ENCODE results near the gene OMP. TPM values are rescaled to one million over a fixed set of nuclear protein-coding genes. Genes with fewer than 3 reads are reported as not detected.

The OMP gene
- total RNA-seq, 1 donor from 2014 or later = 1.3 TPM

DNA sequence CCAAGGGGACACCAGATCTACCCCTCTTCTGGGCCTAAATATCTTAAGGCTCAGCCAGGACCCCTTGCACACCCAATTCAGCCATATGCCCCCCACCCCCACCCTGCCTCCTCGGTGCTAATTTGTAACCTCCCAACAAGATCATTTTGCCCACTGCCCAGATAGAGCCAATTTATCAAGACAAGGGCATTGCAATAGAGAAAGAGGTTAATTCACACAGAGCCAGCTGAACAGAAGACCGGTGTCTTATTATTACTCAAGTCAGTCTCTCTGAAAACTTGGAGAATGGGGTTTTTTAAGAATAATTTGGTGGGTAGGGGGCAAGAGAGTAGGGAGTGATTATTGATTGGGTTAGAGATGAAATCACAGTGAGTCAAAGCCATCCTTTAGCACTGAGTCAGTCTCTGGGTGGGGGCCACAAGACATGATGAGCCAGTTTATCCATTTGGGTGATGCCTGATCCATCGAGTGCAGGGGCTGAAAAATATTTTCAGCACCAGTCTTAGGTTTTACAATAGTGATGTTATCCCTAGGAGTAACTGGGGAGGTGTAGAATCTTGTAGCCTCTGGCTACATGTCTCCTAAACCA lies 45.7 kb upstream of the OMP start:
- H3K36me3 Mint-ChIP-seq (ENCODE audit: low read depth, unreplicated experiment) = no peaks in the 10 kb centered on the region
- Histone ChIP-seq H3K4me3 (ENCODE audit: insufficient read depth, low read depth, low read length) (no peak overlapping the region), H3K4me2 (ENCODE audit: low read length) (no peak overlapping the region), H2AFZ (ENCODE audit: low read depth, low read length) (no peak overlapping the region), H3K36me3 (ENCODE audit: insufficient read depth, low read length) (no peaks in the 10 kb centered on the region), H3K9ac (ENCODE audit: low read length) (no peak overlapping the region), H3K4me1 (ENCODE audit: insufficient read depth, low read length) (no peaks in the 10 kb centered on the region), H3K79me2 (ENCODE audit: insufficient read depth, low read length) (no peaks in the 10 kb centered on the region), H3K27me3 (ENCODE audit: insufficient read depth, low read length) (peaks cover 6% of the 10 kb centered on the region), H3K27ac (ENCODE audit: low read depth, low read length) (no peak overlapping the region), H4K20me1 (ENCODE audit: insufficient read depth, low read length) (no peaks in the 10 kb centered on the region), H3K9me3 (ENCODE audit: insufficient read depth, low read depth, low read length) (peaks cover 4% of the 10 kb centered on the region)
- no peak for DNase-seq (ENCODE audit: low read depth)
- H3K27me3 Mint-ChIP-seq (ENCODE audit: low read depth, unreplicated experiment) = peaks cover 4% of the 10 kb centered on the region
- no peak overlapping the region for H3K27ac Mint-ChIP-seq (ENCODE audit: unreplicated experiment)
- TF ChIP-seq EZH2 (IDR thresholded peaks at IDR 0.05; ENCODE audit: insufficient read depth, low read length) = no peak
- TF ChIP-seq, protein P1, sequence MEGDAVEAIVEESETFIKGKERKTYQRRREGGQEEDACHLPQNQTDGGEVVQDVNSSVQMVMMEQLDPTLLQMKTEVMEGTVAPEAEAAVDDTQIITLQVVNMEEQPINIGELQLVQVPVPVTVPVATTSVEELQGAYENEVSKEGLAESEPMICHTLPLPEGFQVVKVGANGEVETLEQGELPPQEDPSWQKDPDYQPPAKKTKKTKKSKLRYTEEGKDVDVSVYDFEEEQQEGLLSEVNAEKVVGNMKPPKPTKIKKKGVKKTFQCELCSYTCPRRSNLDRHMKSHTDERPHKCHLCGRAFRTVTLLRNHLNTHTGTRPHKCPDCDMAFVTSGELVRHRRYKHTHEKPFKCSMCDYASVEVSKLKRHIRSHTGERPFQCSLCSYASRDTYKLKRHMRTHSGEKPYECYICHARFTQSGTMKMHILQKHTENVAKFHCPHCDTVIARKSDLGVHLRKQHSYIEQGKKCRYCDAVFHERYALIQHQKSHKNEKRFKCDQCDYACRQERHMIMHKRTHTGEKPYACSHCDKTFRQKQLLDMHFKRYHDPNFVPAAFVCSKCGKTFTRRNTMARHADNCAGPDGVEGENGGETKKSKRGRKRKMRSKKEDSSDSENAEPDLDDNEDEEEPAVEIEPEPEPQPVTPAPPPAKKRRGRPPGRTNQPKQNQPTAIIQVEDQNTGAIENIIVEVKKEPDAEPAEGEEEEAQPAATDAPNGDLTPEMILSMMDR (IDR thresholded peaks at IDR 0.05; ENCODE audit: insufficient read depth, low read depth, low read length) = no peak
- no peaks in the 10 kb centered on the region for H3K9me3 Mint-ChIP-seq (ENCODE audit: unreplicated experiment)
- no peaks in the 10 kb centered on the region for H3K4me1 Mint-ChIP-seq (ENCODE audit: low read depth, unreplicated experiment)
- H3K4me3 Mint-ChIP-seq (ENCODE audit: unreplicated experiment) = no peak overlapping the region
- FAIRE-seq = no peak

- no peak for FAIRE-seq
- H3K27me3 ChIP-seq (ENCODE audit: insufficient read depth, low read length) = peaks cover 6% of the 10 kb centered on the region
- H3K9me3 Mint-ChIP-seq (ENCODE audit: unreplicated experiment) = no peaks in the 10 kb centered on the region
These were observed 44.6 kb upstream of the OMP start for GRCh38 chr11:77057938-77058474.

More at GRCh38 chr11:77057938-77058474, 44.6 kb upstream of the OMP start:
- Histone ChIP-seq H4K20me1 (ENCODE audit: insufficient read depth, low read length) (no peaks in the 10 kb centered on the region), H3K4me3 (ENCODE audit: insufficient read depth, low read depth, low read length) (no peak overlapping the region), H3K4me1 (ENCODE audit: insufficient read depth, low read length) (no peaks in the 10 kb centered on the region), H3K36me3 (ENCODE audit: insufficient read depth, low read length) (no peaks in the 10 kb centered on the region), H2AFZ (ENCODE audit: low read depth, low read length) (no peak overlapping the region), H3K9me3 (ENCODE audit: insufficient read depth, low read depth, low read length) (peaks cover 4% of the 10 kb centered on the region), H3K9ac (ENCODE audit: low read length) (no peak overlapping the region), H3K27ac (ENCODE audit: low read depth, low read length) (no peak overlapping the region), H3K4me2 (ENCODE audit: low read length) (no peak overlapping the region), H3K79me2 (ENCODE audit: insufficient read depth, low read length) (no peaks in the 10 kb centered on the region)
- Mint-ChIP-seq H3K27ac (ENCODE audit: unreplicated experiment) (no peak overlapping the region), H3K27me3 (ENCODE audit: low read depth, unreplicated experiment) (peaks cover 7% of the 10 kb centered on the region), H3K36me3 (ENCODE audit: low read depth, unreplicated experiment) (no peaks in the 10 kb centered on the region), H3K4me3 (ENCODE audit: unreplicated experiment) (no peak overlapping the region), H3K4me1 (ENCODE audit: low read depth, unreplicated experiment) (no peaks in the 10 kb centered on the region)
- no peak for DNase-seq (ENCODE audit: low read depth)
- no peak for TF ChIP-seq EZH2 (IDR thresholded peaks at IDR 0.05; ENCODE audit: insufficient read depth, low read length)
- TF ChIP-seq, protein P1 (IDR thresholded peaks at IDR 0.05; ENCODE audit: insufficient read depth, low read depth, low read length) = no peak

Data from astrocyte (in vitro differentiated cells and primary cell).